Stomach (tissue), 9 donors: ENCODE measurements around the gene EGFL8. TPM values are rescaled to one million over a fixed set of nuclear protein-coding genes. Genes with fewer than 3 reads are reported as not detected.

ENCODE experiments used
- DNase-seq, 2 donors: peaks; one replicate each; pipeline versions ENCODE4 v3.0.0 to v3.0.0-alpha.2; 2013 to 2019
- H3K27ac ChIP-seq, 5 donors: fragments of 200-600 bp in 4 of 5; sonication (generic) in 4 of 5; one replicate each; pipeline ENCODE4 v1.5.1; 2013 to 2019; ENCODE audit warnings: mild to moderate bottlenecking in 1 of 5, moderate library complexity in 1 of 5
- H3K27me3 ChIP-seq, 3 donors: fragments of 200-600 bp; sonication (generic); one replicate each; pipeline ENCODE4 v1.5.1; 2017 to 2019; ENCODE audit warnings: mixed run types in 1 of 3
- H3K36me3 ChIP-seq, 4 donors: fragments of 200-600 bp; sonication (generic); 1 replicate in 3 of 4; 2 replicates in 1 of 4; pipeline ENCODE4 v1.5.1; 2016 to 2019
- H3K4me1 ChIP-seq, 4 donors: fragments of 200-600 bp; sonication (generic); one replicate each; pipeline ENCODE4 v1.5.1; 2016 to 2019
- H3K4me3 ChIP-seq, 4 donors: fragments of 200-600 bp; sonication (generic) in 3 of 4; one replicate each; pipeline ENCODE4 v1.5.1; 2016 to 2019; ENCODE audit warnings: mild to moderate bottlenecking in 1 of 4
- H3K9me3 ChIP-seq, 4 donors: fragments of 200-600 bp; sonication (generic); one replicate each; pipeline ENCODE4 v1.5.1; 2016 to 2019
- CTCF ChIP-seq, 7 experiments: fragments of 450-650 bp in 4 of 7; fragments of 200-600 bp in 3 of 7; sonication (generic) in 3 of 7; IDR thresholded peaks; one replicate each; pipeline ENCODE4 v1.5.1; 2016 to 2019; ENCODE audit warnings: antibody characterized with exemption in 7 of 7, control low read depth in 2 of 7, mild to moderate bottlenecking in 1 of 7
- EP300 ChIP-seq: sonication (generic); formaldehyde crosslinking; IDR thresholded peaks from one replicate; pipeline ENCODE4 v1.6.1; 2017; ENCODE audit warnings: antibody characterized with exemption
- POLR2A ChIP-seq, 4 donors: fragments of 450-650 bp; IDR thresholded peaks; one replicate each; pipeline ENCODE4 v1.6.1; 2016; ENCODE audit warnings: antibody characterized with exemption in 4 of 4, control low read depth in 2 of 4, mild to moderate bottlenecking in 1 of 4, moderate library complexity in 1 of 4
- POLR2AphosphoS5 ChIP-seq, 3 donors: sonication (generic); formaldehyde crosslinking; IDR thresholded peaks; one replicate each; pipeline ENCODE4 v1.6.1; 2016; ENCODE audit warnings: antibody characterized with exemption in 3 of 3
- WGBS, 5 donors: extraction: QIAGEN DNeasy Blood & Tissue Kit in 3 of 5; methylation state at CpG; one replicate each; pipeline versions ENCODE4 v1.1.5 to v1.1.7; 2013 to 2018; 5-methylcytosine and 5-hydroxymethylcytosine counted together
- intact Hi-C: fragments of 100-400 bp; cut with DNase I; formaldehyde crosslinking; loops from one replicate; pipeline ENCODE4 v1.15.1; 2023; ENCODE audit warnings: low total_unique reads
- polyA plus RNA-seq, 3 donors: library from polyadenylated mRNA; stranded (reverse); fragments of 200-250 nt; gene quantifications; one replicate each; pipeline ENCODE4 v1.2.3, GENCODE V29; 2013
- small RNA-seq, 4 donors: library from RNA; depleted of rRNA; stranded (forward); fragments of <200 nt; gene quantifications; one replicate each; pipeline ENCODE3, GENCODE V24; 2016
- total RNA-seq, 5 donors: library from RNA; depleted of rRNA; stranded (reverse); fragments of >200 nt; gene quantifications; one replicate each; pipeline versions ENCODE4 v1.1.0 to v1.2.3, GENCODE V29; 2014 to 2016
- donor health status: healthy with polysubstance abuse.
- donor health status: Bipolar disorder and iron deficiency.
- donor health status: healthy.

Gene EGFL8
- total and polyA plus RNA-seq, 8 donors = 0.87 to 224 (median 15.6) TPM

- Histone ChIP-seq H3K27ac (no peak overlapping the region), H3K4me1 (no peaks in the 10 kb centered on the region), H3K27me3 (peaks cover 0 to 3% (median 0%) of the 10 kb centered on the region in 3 donors), H3K4me3 (no peak overlapping the region), H3K9me3 (no peaks in the 10 kb centered on the region), H3K36me3 (no peaks in the 10 kb centered on the region)
- intact Hi-C loops = no loop called here
- WGBS, 5 donors = 92 to 98% (median 97%) methylated on average over 4 of the region's 4 CpGs
- no peak for TF ChIP-seq EP300
- TF ChIP-seq POLR2A (IDR thresholded peaks at IDR 0.05) = no peak
- TF ChIP-seq POLR2AphosphoS5 (IDR thresholded peaks at IDR 0.05) = no peak
- TF ChIP-seq CTCF (IDR thresholded peaks at IDR 0.05) = no peak
- no peak for DNase-seq
Observed at GRCh38 chr6:32215617-32216016, 51.2 kb downstream of the EGFL8 start.

- DNase-seq = no peak
- no peak overlapping the region for H3K4me3 ChIP-seq
- H3K27me3 ChIP-seq = peaks cover 0 to 9% (median 0%) of the 10 kb centered on the region in 3 donors
- TF ChIP-seq POLR2A (IDR thresholded peaks at IDR 0.05) (no peak), CTCF (IDR thresholded peaks at IDR 0.05) (no peak), POLR2AphosphoS5 (IDR thresholded peaks at IDR 0.05) (no peak), EP300 (no peak)
- 73 to 91% (median 85%) methylated on average over 10 of the region's 10 CpGs for WGBS, 5 donors
- no peaks in the 10 kb centered on the region for H3K9me3 ChIP-seq
- H3K27ac ChIP-seq = no peak overlapping the region
- H3K36me3 ChIP-seq = no peaks in the 10 kb centered on the region
- intact Hi-C loops = no loop called here
- H3K4me1 ChIP-seq = no peaks in the 10 kb centered on the region
Observed at GRCh38 chr6:32216285-32216684, 51.9 kb downstream of the EGFL8 start.

GRCh38 chr6:32216998-32217397 lies 52.6 kb downstream of the EGFL8 start:
- Histone ChIP-seq H3K4me3 (no peak overlapping the region), H3K9me3 (no peaks in the 10 kb centered on the region), H3K27me3 (peaks cover 0 to 11% (median 0%) of the 10 kb centered on the region in 3 donors), H3K4me1 (no peaks in the 10 kb centered on the region), H3K27ac (no peak overlapping the region), H3K36me3 (no peaks in the 10 kb centered on the region)
- WGBS, 5 donors = 84 to 93% (median 93%) methylated on average over 7 to 11 of the region's 11 CpGs
- TF ChIP-seq POLR2A (IDR thresholded peaks at IDR 0.05) (no peak), EP300 (no peak), CTCF (IDR thresholded peaks at IDR 0.05) (no peak), POLR2AphosphoS5 (IDR thresholded peaks at IDR 0.05) (no peak)
- intact Hi-C loops = no loop called here
- no peak for DNase-seq

Small RNA genes within 50 kb of the gene (small RNA-seq; reads per million reads assigned to genes)
- 0 reads per million in 4 donors for gene AL662884.1
- gene MIR6833 = 0 reads per million in 4 donors

Other genes starting within 250 kb of the EGFL8 start
- 10 to 100 TPM in 1 of 5 donors, 1 to 10 TPM in 3, not detected in 1; 1.7 to 24.6 (median 4.0) TPM for gene C2, start 236.9 kb upstream of the EGFL8 start, total RNA-seq
- gene C2, start 236.9 kb upstream of the EGFL8 start, polyA plus RNA-seq = 1 to 10 TPM; 3.3 to 6.3 (median 4.9) TPM
- gene CFB, start 218.5 kb upstream of the EGFL8 start, total RNA-seq = 100 to 1,000 TPM in 3 of 5 donors, 10 to 100 TPM in 1, 1 to 10 TPM in 1; 8.4 to 316 (median 185) TPM
- 100 to 1,000 TPM in 2 of 3 donors, 10 to 100 TPM in 1; 13.1 to 226 (median 165) TPM for gene CFB, start 218.5 kb upstream of the EGFL8 start, polyA plus RNA-seq
- gene NELFE, start 205.6 kb upstream of the EGFL8 start, total RNA-seq = 100 to 1,000 TPM in 1 of 5 donors, 10 to 100 TPM in 3, 1 to 10 TPM in 1; 2.9 to 100 (median 50.1) TPM
- 10 to 100 TPM; 52.1 to 75.8 (median 53.5) TPM for gene NELFE, start 205.6 kb upstream of the EGFL8 start, polyA plus RNA-seq
- 100 to 1,000 TPM in 3 of 5 donors, 10 to 100 TPM in 2; 22.0 to 478 (median 114) TPM for gene SKIC2, start 205.4 kb upstream of the EGFL8 start, total RNA-seq
- gene SKIC2, start 205.4 kb upstream of the EGFL8 start, polyA plus RNA-seq = 10 to 100 TPM; 74.3 to 88.9 (median 87.1) TPM
- 10 to 100 TPM in 3 of 5 donors, 1 to 10 TPM in 2; 4.1 to 65.8 (median 18.3) TPM for gene DXO, start 192.5 kb upstream of the EGFL8 start, total RNA-seq
- gene DXO, start 192.5 kb upstream of the EGFL8 start, polyA plus RNA-seq = 10 to 100 TPM; 11.9 to 24.8 (median 19.7) TPM
- 100 to 1,000 TPM in 1 of 5 donors, 10 to 100 TPM in 4; 10.8 to 248 (median 32.1) TPM for gene C4A, start 182.5 kb upstream of the EGFL8 start, total RNA-seq
- gene C4A, start 182.5 kb upstream of the EGFL8 start, polyA plus RNA-seq = 10 to 100 TPM; 42.2 to 92.9 (median 48.1) TPM
- 100 to 1,000 TPM in 1 of 5 donors, 10 to 100 TPM in 4; 14.9 to 108 (median 32.7) TPM for gene C4B, start 149.8 kb upstream of the EGFL8 start, total RNA-seq
- 100 to 1,000 TPM in 1 of 3 donors, 10 to 100 TPM in 2; 42.8 to 107 (median 54.9) TPM for gene C4B, start 149.8 kb upstream of the EGFL8 start, polyA plus RNA-seq
- not detected for gene CYP21A2, start 126.2 kb upstream of the EGFL8 start, total RNA-seq
- 10 to 100 TPM in 1 of 3 donors, 1 to 10 TPM in 2; 1.3 to 23.8 (median 1.4) TPM for gene CYP21A2, start 126.2 kb upstream of the EGFL8 start, polyA plus RNA-seq
- gene TNXB, start 55.3 kb upstream of the EGFL8 start, total RNA-seq = 100 to 1,000 TPM in 1 of 5 donors, 10 to 100 TPM in 4; 43.8 to 408 (median 71.0) TPM
- gene TNXB, start 55.3 kb upstream of the EGFL8 start, polyA plus RNA-seq = 10 to 100 TPM; 15.1 to 17.7 (median 15.7) TPM
- gene ATF6B, start 36.3 kb upstream of the EGFL8 start, total RNA-seq = 100 to 1,000 TPM in 2 of 5 donors, 10 to 100 TPM in 3; 22.8 to 718 (median 73.3) TPM
- gene ATF6B, start 36.3 kb upstream of the EGFL8 start, polyA plus RNA-seq = 10 to 100 TPM; 20.9 to 48.1 (median 24.4) TPM
- gene FKBPL, start 34.3 kb upstream of the EGFL8 start, total RNA-seq = 1 to 10 TPM in 2 of 5 donors, under 1 TPM in 1, not detected in 2; 0.45 to 3.3 (median 3.2) TPM
- 1 to 10 TPM; 2.7 to 9.6 (median 8.5) TPM for gene FKBPL, start 34.3 kb upstream of the EGFL8 start, polyA plus RNA-seq
- under 1 TPM in 3 of 5 donors, not detected in 2; 0.18 to 0.87 (median 0.87) TPM for gene PRRT1, start 12.7 kb upstream of the EGFL8 start, total RNA-seq
- gene PRRT1, start 12.7 kb upstream of the EGFL8 start, polyA plus RNA-seq = 1 to 10 TPM; 1.9 to 6.0 (median 3.4) TPM
- gene PPT2, start 10.5 kb upstream of the EGFL8 start, total RNA-seq = 10 to 100 TPM in 4 of 5 donors, 1 to 10 TPM in 1; 5.8 to 73.0 (median 35.7) TPM
- gene PPT2, start 10.5 kb upstream of the EGFL8 start, polyA plus RNA-seq = 10 to 100 TPM in 1 of 3 donors, 1 to 10 TPM in 2; 5.8 to 11.1 (median 7.9) TPM
- gene AGPAT1, start 11.5 kb downstream of the EGFL8 start, total RNA-seq = 10 to 100 TPM in 4 of 5 donors, 1 to 10 TPM in 1; 7.3 to 52.6 (median 33.5) TPM
- 10 to 100 TPM; 31.3 to 41.9 (median 36.2) TPM for gene AGPAT1, start 11.5 kb downstream of the EGFL8 start, polyA plus RNA-seq
- gene RNF5, start 13.8 kb downstream of the EGFL8 start, total RNA-seq = 10 to 100 TPM; 22.6 to 71.4 (median 50.9) TPM
- 100 to 1,000 TPM in 1 of 3 donors, 10 to 100 TPM in 2; 92.5 to 107 (median 93.2) TPM for gene RNF5, start 13.8 kb downstream of the EGFL8 start, polyA plus RNA-seq
- 10 to 100 TPM in 2 of 5 donors, 1 to 10 TPM in 2, under 1 TPM in 1; 0.87 to 35.6 (median 2.8) TPM for gene AGER, start 19.7 kb downstream of the EGFL8 start, total RNA-seq
- 10 to 100 TPM; 13.0 to 18.0 (median 16.9) TPM for gene AGER, start 19.7 kb downstream of the EGFL8 start, polyA plus RNA-seq
- 10 to 100 TPM; 23.5 to 50.3 (median 42.0) TPM for gene PBX2, start 25.6 kb downstream of the EGFL8 start, total RNA-seq
- gene PBX2, start 25.6 kb downstream of the EGFL8 start, polyA plus RNA-seq = 10 to 100 TPM; 26.5 to 31.4 (median 28.0) TPM
- 10 to 100 TPM in 1 of 5 donors, 1 to 10 TPM in 1, not detected in 3; 3.1 to 41.0 TPM for gene GPSM3, start 28.0 kb downstream of the EGFL8 start, total RNA-seq
- 10 to 100 TPM in 2 of 3 donors, 1 to 10 TPM in 1; 10.0 to 25.8 (median 23.9) TPM for gene GPSM3, start 28.0 kb downstream of the EGFL8 start, polyA plus RNA-seq
- gene NOTCH4, start 59.5 kb downstream of the EGFL8 start, total RNA-seq = 10 to 100 TPM; 11.0 to 45.5 (median 14.3) TPM
- 10 to 100 TPM in 1 of 3 donors, 1 to 10 TPM in 2; 7.3 to 22.3 (median 8.4) TPM for gene NOTCH4, start 59.5 kb downstream of the EGFL8 start, polyA plus RNA-seq
- gene TSBP1, start 207.3 kb downstream of the EGFL8 start, total RNA-seq = not detected
- not detected for gene TSBP1, start 207.3 kb downstream of the EGFL8 start, polyA plus RNA-seq
- gene BTNL2, start 242.6 kb downstream of the EGFL8 start, total RNA-seq = not detected
- not detected for gene BTNL2, start 242.6 kb downstream of the EGFL8 start, polyA plus RNA-seq